CD14-positive monocyte (primary cell): ENCODE results near the gene LOXHD1. TPM values are rescaled to one million over a fixed set of nuclear protein-coding genes. Genes with fewer than 3 reads are reported as not detected.

Experiments used
- DNase-seq, 3 donors: peaks; one replicate each; pipeline ENCODE4 v3.0.0-alpha.2; 2011 to 2022
- H2AFZ ChIP-seq: 2 replicates; pipeline ENCODE4 v1.6.0; 2012; ENCODE audit warnings: mild to moderate bottlenecking, low read depth, low read length, inconsistent platforms; ENCODE audit not compliant: insufficient read depth, poor library complexity, severe bottlenecking
- H3K27ac ChIP-seq, 2 donors: 1 replicate in 1 of 2; 2 replicates in 1 of 2; pipeline ENCODE4 v1.5.1; 2012 to 2013; ENCODE audit warnings: low read length in 2 of 2, control low read depth in 1 of 2, inconsistent platforms in 1 of 2, low read depth in 1 of 2, mild to moderate bottlenecking in 1 of 2
- H3K27me3 ChIP-seq, 2 donors: one replicate each; pipeline versions ENCODE4 v1.6.0 to v1.6.1; 2011 to 2013; ENCODE audit warnings: low read length in 2 of 2; ENCODE audit not compliant: control insufficient read depth in 2 of 2, insufficient read depth in 2 of 2
- H3K36me3 ChIP-seq, 2 donors: replicated peaks in 1 of 2; 1 replicate in 1 of 2; 2 replicates in 1 of 2; pipeline versions ENCODE4 v1.5.1 to v1.6.1; 2012 to 2013; ENCODE audit warnings: low read length in 2 of 2, control low read depth in 1 of 2, inconsistent platforms in 1 of 2, mild to moderate bottlenecking in 1 of 2; ENCODE audit not compliant: insufficient read depth in 2 of 2, control insufficient read depth in 1 of 2
- H3K4me1 ChIP-seq, 2 donors: 1 replicate in 1 of 2; 2 replicates in 1 of 2; pipeline versions ENCODE4 v1.5.1 to v1.6.1; 2012 to 2013; ENCODE audit warnings: low read length in 2 of 2, control low read depth in 1 of 2, inconsistent platforms in 1 of 2, mild to moderate bottlenecking in 1 of 2, moderate library complexity in 1 of 2; ENCODE audit not compliant: insufficient read depth in 2 of 2, control insufficient read depth in 1 of 2
- H3K4me2 ChIP-seq: replicated peaks from 2 replicates; pipeline ENCODE3; 2012; ENCODE audit warnings: low read length, moderate library complexity, mild to moderate bottlenecking; ENCODE audit not compliant: poor library complexity, severe bottlenecking; ENCODE audit errors: extremely low read depth
- H3K4me3 ChIP-seq, 3 experiments: fragments of 200-600 bp in 1 of 3; sonication (generic) in 1 of 3; replicated peaks in 1 of 3; 1 replicate in 2 of 3; 2 replicates in 1 of 3; pipeline ENCODE4 v1.5.1; 2011 to 2013; ENCODE audit warnings: low read length in 3 of 3, mild to moderate bottlenecking in 3 of 3, control low read depth in 2 of 3, low read depth in 2 of 3, inconsistent platforms in 1 of 3, moderate library complexity in 1 of 3
- H3K79me2 ChIP-seq: 2 replicates; pipeline ENCODE4 v1.6.0; 2012; ENCODE audit warnings: mild to moderate bottlenecking, control low read depth, inconsistent platforms, low read length, moderate library complexity; ENCODE audit not compliant: insufficient read depth
- H3K9ac ChIP-seq: 2 replicates; pipeline ENCODE4 v1.6.0; 2017; ENCODE audit warnings: low read length, mild to moderate bottlenecking; ENCODE audit not compliant: insufficient read depth, poor library complexity, severe bottlenecking
- H3K9me3 ChIP-seq, 2 donors: replicated peaks in 1 of 2; 1 replicate in 1 of 2; 2 replicates in 1 of 2; pipeline versions ENCODE4 v1.5.1 to v1.6.1; 2012 to 2013; ENCODE audit warnings: low read length in 2 of 2, control low read depth in 1 of 2; ENCODE audit not compliant: control insufficient read depth in 1 of 2, insufficient read depth in 1 of 2
- H4K20me1 ChIP-seq: 2 replicates; pipeline ENCODE4 v1.6.0; 2012; ENCODE audit warnings: mild to moderate bottlenecking, low read length, control low read depth, moderate library complexity; ENCODE audit not compliant: insufficient read depth
- H3K27ac Mint-ChIP-seq, 7 donors: one replicate each; pipeline ENCODE4 v1.8.0; 2020; ENCODE audit warnings: mild to moderate bottlenecking in 7 of 7, mixed read lengths in 7 of 7, moderate library complexity in 6 of 7, inconsistent platforms in 2 of 7
- H3K27me3 Mint-ChIP-seq, 3 donors: one replicate each; pipeline ENCODE4 v1.8.0; 2021 to 2022; ENCODE audit warnings: low read depth in 3 of 3, mild to moderate bottlenecking in 3 of 3, mixed read lengths in 3 of 3, moderate library complexity in 3 of 3, inconsistent platforms in 1 of 3
- H3K36me3 Mint-ChIP-seq, 2 donors: one replicate each; pipeline ENCODE4 v1.8.0; 2020; ENCODE audit warnings: mixed read lengths in 2 of 2, inconsistent platforms in 1 of 2, mild to moderate bottlenecking in 1 of 2
- H3K4me1 Mint-ChIP-seq: one replicate; pipeline ENCODE4 v1.8.0; 2020; ENCODE audit warnings: mild to moderate bottlenecking, mixed read lengths
- H3K4me3 Mint-ChIP-seq, 2 donors: one replicate each; pipeline ENCODE4 v1.8.0; 2020; ENCODE audit warnings: mild to moderate bottlenecking in 2 of 2, mixed read lengths in 2 of 2, moderate library complexity in 1 of 2
- H3K9me3 Mint-ChIP-seq, 7 donors: one replicate each; pipeline ENCODE4 v1.8.0; 2020 to 2022; ENCODE audit warnings: mixed read lengths in 7 of 7, mild to moderate bottlenecking in 6 of 7, moderate library complexity in 6 of 7, inconsistent platforms in 2 of 7
- CTCF ChIP-seq: fragments of 200-600 bp; IDR thresholded peaks from one replicate; pipeline ENCODE4 v1.8.0; 2022; ENCODE audit warnings: antibody characterized with exemption, mild to moderate bottlenecking
- WGBS: methylation state at CpG from one replicate; pipeline ENCODE4 v1.1.5; 2013; ENCODE audit warnings: missing lambda C conversion rate; ENCODE audit not compliant: insufficient coverage; 5-methylcytosine and 5-hydroxymethylcytosine counted together
- intact Hi-C, 2 donors: fragments of 100-400 bp; cut with micrococcal nuclease; formaldehyde crosslinking; loops; one replicate each; pipeline versions ENCODE4 v1.15.0 to v1.15.1; 2023
- polyA plus RNA-seq, 3 donors: library from polyadenylated mRNA; depleted of rRNA in 1 of 3; unstranded in 2 of 3; stranded (reverse) in 1 of 3; fragments of 300-500 nt in 2 of 3; fragments of >200 nt in 1 of 3; fragmentation: Illumina TruSeq in 2 of 3; gene quantifications; 1 replicate in 2 of 3; 2 replicates in 1 of 3; pipeline ENCODE4 v1.2.3, GENCODE V29; 2012 to 2021

The LOXHD1 gene
- polyA plus RNA-seq, 3 donors, result 0.33 to 10.9 (median 0.61) TPM

DNA sequence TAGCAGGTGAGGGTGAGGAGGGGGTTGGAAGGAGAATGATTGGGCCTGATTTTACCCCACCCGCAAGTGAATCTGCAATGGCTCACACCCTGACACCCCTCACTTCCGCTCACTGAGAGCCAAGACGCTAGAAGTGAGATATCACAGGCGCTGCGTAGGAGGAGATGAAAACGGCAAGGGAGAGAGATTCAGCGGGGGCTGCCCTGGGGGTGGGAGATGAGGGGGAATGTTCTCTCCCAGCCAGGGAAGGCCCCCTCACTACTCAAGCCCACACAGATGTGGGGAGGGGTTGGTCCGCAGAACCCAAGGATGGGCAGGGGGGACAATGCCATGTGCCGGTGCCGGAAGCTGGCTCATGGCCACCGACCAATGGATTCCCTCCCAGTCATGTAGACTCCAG, 32.9 kb downstream of the LOXHD1 start:
- Histone ChIP-seq H3K4me2 (no peak overlapping the region), H3K4me1 (peaks cover 6% of the 10 kb centered on the region in 2 donors), H2AFZ (peak overlapping the region; percentile 58), H3K4me3 (no peak overlapping the region), H3K36me3 (no peaks in the 10 kb centered on the region), H3K79me2 (no peaks in the 10 kb centered on the region), H3K27ac (no peak overlapping the region), H4K20me1 (no peaks in the 10 kb centered on the region), H3K27me3 (no peaks in the 10 kb centered on the region), H3K9me3 (no peaks in the 10 kb centered on the region), H3K9ac (no peak overlapping the region)
- no peak for DNase-seq
- intact Hi-C loops, result no loop called here
- peaks cover 0 to 4% (median 3%) of the 10 kb centered on the region in 3 donors for H3K27me3 Mint-ChIP-seq
- no peak overlapping the region for H3K27ac Mint-ChIP-seq
- TF ChIP-seq CTCF, result no peak
- no peak overlapping the region for H3K4me3 Mint-ChIP-seq
- 100% methylated on average over 1 of the region's 11 CpGs for WGBS
- peaks cover 0 to 2% (median 0%) of the 10 kb centered on the region in 7 donors for H3K9me3 Mint-ChIP-seq
- H3K4me1 Mint-ChIP-seq, result peaks cover 4% of the 10 kb centered on the region
- H3K36me3 Mint-ChIP-seq, result no peaks in the 10 kb centered on the region

DNA sequence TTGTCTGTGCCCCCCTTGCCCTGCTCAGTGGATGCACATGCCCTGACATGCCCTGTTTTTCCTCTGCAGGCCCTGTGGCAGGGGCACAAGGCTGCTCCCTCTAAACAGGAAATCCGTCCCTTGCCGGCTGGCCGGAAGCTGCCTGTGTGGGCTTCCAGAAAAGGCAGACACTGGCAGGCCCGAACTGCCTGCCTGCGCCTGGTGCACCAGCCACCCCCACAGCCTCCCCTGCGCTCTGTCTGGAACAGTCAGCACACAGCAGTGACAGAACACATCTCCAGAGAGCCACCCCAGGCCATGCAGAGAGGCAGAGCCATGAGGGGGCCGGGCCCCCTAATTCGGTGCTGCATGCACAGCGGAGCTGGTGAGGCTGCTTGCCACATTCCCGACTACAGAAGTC, 33.5 kb downstream of the LOXHD1 start:
- TF ChIP-seq CTCF, result no peak
- peak overlapping the region; percentile 58 for H2AFZ ChIP-seq
- no peaks in the 10 kb centered on the region for H4K20me1 ChIP-seq
- H3K36me3 ChIP-seq, result no peaks in the 10 kb centered on the region
- H3K36me3 Mint-ChIP-seq, result no peaks in the 10 kb centered on the region
- no peak overlapping the region for H3K4me2 ChIP-seq
- no peak overlapping the region for H3K27ac Mint-ChIP-seq
- no peaks in the 10 kb centered on the region for H3K27me3 ChIP-seq
- peak overlapping the region; percentile 27 for H3K9ac ChIP-seq
- H3K27me3 Mint-ChIP-seq, result peaks cover 0 to 4% (median 3%) of the 10 kb centered on the region in 3 donors
- WGBS, result 8% methylated on average over 7 of the region's 10 CpGs
- H3K4me1 ChIP-seq, result peaks cover 6% of the 10 kb centered on the region in 2 donors
- H3K4me1 Mint-ChIP-seq, result peaks cover 4% of the 10 kb centered on the region
- H3K4me3 Mint-ChIP-seq, result peak overlapping the region in 1 of 2 donors; percentile 18
- H3K27ac ChIP-seq, result no peak overlapping the region
- H3K4me3 ChIP-seq, result no peak overlapping the region
- intact Hi-C loops, result no loop called here
- no peak for DNase-seq
- peaks cover 0 to 3% (median 0%) of the 10 kb centered on the region in 7 donors for H3K9me3 Mint-ChIP-seq
- no peaks in the 10 kb centered on the region for H3K79me2 ChIP-seq
- H3K9me3 ChIP-seq, result no peaks in the 10 kb centered on the region
